DND-41 (cell line): ENCODE results near the gene DSG3.

ENCODE experiments used
- EZH2 ChIP-seq: IDR thresholded peaks from 3 replicates; pipeline ENCODE4 v1.6.1; 2012; ENCODE audit warnings: borderline replicate concordance, low read depth, mild to moderate bottlenecking, moderate library complexity, low read length, inconsistent platforms; ENCODE audit not compliant: severe bottlenecking
- TF ChIP-seq, protein P1 (sequence below): IDR thresholded peaks from 2 replicates; pipeline ENCODE4 v1.5.1; 2012; ENCODE audit warnings: borderline replicate concordance, low read length, moderate library complexity, mild to moderate bottlenecking; ENCODE audit not compliant: poor library complexity, severe bottlenecking; ENCODE audit errors: extremely low read depth

DNA sequence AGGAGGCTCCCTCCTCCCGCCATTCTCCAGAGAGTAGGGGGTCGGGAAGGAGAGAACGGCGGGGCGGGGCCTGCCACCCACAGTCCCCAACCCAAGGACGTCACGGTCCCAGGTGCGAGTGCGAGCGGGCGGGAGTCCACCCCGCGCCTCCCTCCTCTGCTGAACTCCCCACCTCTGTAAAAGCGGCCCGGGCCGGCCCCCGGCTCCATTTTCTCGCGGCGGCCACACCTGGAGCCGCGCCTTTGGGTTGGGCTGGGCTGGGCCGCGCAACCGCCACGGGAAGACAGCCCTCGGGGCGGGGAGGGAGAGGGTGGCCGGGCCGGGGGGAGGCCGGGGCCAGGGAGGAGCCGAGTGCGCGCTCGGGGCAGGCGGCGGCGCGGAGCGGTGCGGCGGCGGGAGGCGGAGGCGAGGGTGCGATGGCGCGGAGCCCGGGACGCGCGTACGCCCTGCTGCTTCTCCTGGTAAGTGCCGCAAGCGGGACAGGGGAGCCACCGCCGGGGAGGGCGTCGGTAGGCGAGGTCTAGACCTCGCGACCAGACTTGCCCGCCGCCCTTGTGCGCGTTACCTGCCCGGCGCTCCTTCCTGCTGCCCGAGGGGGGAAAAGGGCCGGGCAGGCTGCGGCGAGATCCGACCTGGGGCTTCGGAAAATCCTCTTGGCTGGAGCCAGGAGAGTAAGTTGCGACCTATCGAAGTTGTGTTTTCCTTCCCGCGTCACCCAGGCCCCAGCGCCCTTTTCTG, 50.5 kb downstream of the DSG3 start, which contains the start of gene DSG2:
- TF ChIP-seq, protein P1, sequence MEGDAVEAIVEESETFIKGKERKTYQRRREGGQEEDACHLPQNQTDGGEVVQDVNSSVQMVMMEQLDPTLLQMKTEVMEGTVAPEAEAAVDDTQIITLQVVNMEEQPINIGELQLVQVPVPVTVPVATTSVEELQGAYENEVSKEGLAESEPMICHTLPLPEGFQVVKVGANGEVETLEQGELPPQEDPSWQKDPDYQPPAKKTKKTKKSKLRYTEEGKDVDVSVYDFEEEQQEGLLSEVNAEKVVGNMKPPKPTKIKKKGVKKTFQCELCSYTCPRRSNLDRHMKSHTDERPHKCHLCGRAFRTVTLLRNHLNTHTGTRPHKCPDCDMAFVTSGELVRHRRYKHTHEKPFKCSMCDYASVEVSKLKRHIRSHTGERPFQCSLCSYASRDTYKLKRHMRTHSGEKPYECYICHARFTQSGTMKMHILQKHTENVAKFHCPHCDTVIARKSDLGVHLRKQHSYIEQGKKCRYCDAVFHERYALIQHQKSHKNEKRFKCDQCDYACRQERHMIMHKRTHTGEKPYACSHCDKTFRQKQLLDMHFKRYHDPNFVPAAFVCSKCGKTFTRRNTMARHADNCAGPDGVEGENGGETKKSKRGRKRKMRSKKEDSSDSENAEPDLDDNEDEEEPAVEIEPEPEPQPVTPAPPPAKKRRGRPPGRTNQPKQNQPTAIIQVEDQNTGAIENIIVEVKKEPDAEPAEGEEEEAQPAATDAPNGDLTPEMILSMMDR: no peak
- TF ChIP-seq EZH2: no peak
